Left ventricle myocardium inferior (tissue), 1 donor: Measurements from ENCODE around the gene CAMK1D. TPM values are rescaled to one million over a fixed set of nuclear protein-coding genes. Genes with fewer than 3 reads are reported as not detected.

Source experiments
- DNase-seq: peaks from one replicate; pipeline ENCODE4 v3.0.0-alpha.2; 2020
- H3K27ac ChIP-seq: fragments of 200-600 bp; replicated peaks from 2 replicates; pipeline ENCODE4 v1.8.0; 2021
- H3K27me3 ChIP-seq: fragments of 200-600 bp; 2 replicates; pipeline ENCODE4 v1.8.0; 2021; ENCODE audit warnings: low read depth
- H3K36me3 ChIP-seq: fragments of 200-600 bp; 2 replicates; pipeline ENCODE4 v1.8.0; 2021
- H3K4me1 ChIP-seq: fragments of 200-600 bp; 2 replicates; pipeline ENCODE4 v1.8.0; 2021
- H3K4me3 ChIP-seq: fragments of 200-600 bp; 2 replicates; pipeline ENCODE4 v1.8.0; 2021; ENCODE audit warnings: mild to moderate bottlenecking, moderate library complexity
- H3K9me3 ChIP-seq: fragments of 200-600 bp; replicated peaks from 2 replicates; pipeline ENCODE4 v1.8.0; 2021
- CTCF ChIP-seq: fragments of 200-600 bp; IDR thresholded peaks from 2 replicates; pipeline ENCODE4 v1.8.0; 2021; ENCODE audit warnings: antibody characterized with exemption, mild to moderate bottlenecking, borderline replicate concordance
- intact Hi-C: fragments of 100-400 bp; cut with micrococcal nuclease; formaldehyde crosslinking; loops from one replicate; pipeline ENCODE4 v1.11.0; 2022
- total RNA-seq: library from RNA; stranded (reverse); fragmentation: NEBNext Ultra II Directional; extraction: Animal tissue kit (Norgen Biotek cat#: 25700); gene quantifications from one replicate; pipeline ENCODE4 v1.2.1, GENCODE V29; 2021
- donor health status: DM: no; HTN: yes; CAD: no; lungs with severe emphysema.

Gene CAMK1D
- total RNA-seq, 1 donor from 2014 or later = 2.5 TPM

- TF ChIP-seq CTCF = no peak
- no peak for DNase-seq
- intact Hi-C loops = no loop called here
- H3K27me3 ChIP-seq = no peaks in the 10 kb centered on the region
- H3K9me3 ChIP-seq = no peaks in the 10 kb centered on the region
- H3K4me1 ChIP-seq = peaks cover 8% of the 10 kb centered on the region
- no peak overlapping the region for H3K27ac ChIP-seq
- H3K4me3 ChIP-seq = no peak overlapping the region
- H3K36me3 ChIP-seq = no peaks in the 10 kb centered on the region
These were observed 77.9 kb downstream of the CAMK1D start for GRCh38 chr10:12427276-12427675.

DNA sequence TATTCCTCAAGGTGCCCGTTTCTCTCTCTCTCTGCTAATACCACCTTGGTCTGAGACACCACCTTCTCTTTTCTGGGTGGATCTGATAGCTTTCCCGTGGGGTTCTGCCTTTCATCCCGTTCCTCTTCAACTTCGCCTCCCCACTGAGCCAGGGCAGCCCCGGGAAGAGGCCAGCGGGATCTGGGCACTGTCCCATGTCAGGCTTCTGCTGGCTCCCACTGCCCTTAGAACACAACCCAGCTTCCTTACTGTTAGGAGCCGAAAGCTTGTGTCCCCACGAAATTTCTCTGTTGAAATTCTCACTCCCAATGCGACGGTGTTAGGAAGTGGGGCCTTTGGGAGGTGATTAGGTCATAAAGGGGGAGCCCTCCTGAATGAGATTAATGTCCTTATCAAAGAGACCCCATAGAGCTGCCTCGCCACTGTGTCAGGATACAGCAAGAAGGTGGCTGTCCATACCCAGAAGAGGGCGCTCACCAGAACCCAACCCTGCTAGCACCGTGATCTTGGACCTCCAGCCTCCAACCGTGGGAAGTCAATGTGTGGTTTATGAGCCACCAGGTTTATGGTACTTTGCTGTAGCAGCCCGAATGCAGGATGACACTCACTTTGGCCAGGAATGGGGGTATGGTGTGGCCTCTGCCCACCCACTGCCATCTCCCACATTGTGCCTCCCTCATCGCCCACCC, 79.2 kb downstream of the CAMK1D start:
- no peaks in the 10 kb centered on the region for H3K27me3 ChIP-seq
- no peaks in the 10 kb centered on the region for H3K36me3 ChIP-seq
- H3K4me1 ChIP-seq = peaks cover 8% of the 10 kb centered on the region
- no peak for DNase-seq
- no peaks in the 10 kb centered on the region for H3K9me3 ChIP-seq
- no peak overlapping the region for H3K4me3 ChIP-seq
- no peak for TF ChIP-seq CTCF
- no peak overlapping the region for H3K27ac ChIP-seq
- intact Hi-C loops = no loop called here

GRCh38 chr10:12430406-12430982, 81.1 kb downstream of the CAMK1D start:
- H3K4me1 ChIP-seq = peaks cover 8% of the 10 kb centered on the region
- DNase-seq = no peak
- H3K4me3 ChIP-seq = no peak overlapping the region
- no peaks in the 10 kb centered on the region for H3K9me3 ChIP-seq
- intact Hi-C loops = no loop called here
- no peak overlapping the region for H3K27ac ChIP-seq
- H3K36me3 ChIP-seq = no peaks in the 10 kb centered on the region
- H3K27me3 ChIP-seq = no peaks in the 10 kb centered on the region
- TF ChIP-seq CTCF = no peak

DNA sequence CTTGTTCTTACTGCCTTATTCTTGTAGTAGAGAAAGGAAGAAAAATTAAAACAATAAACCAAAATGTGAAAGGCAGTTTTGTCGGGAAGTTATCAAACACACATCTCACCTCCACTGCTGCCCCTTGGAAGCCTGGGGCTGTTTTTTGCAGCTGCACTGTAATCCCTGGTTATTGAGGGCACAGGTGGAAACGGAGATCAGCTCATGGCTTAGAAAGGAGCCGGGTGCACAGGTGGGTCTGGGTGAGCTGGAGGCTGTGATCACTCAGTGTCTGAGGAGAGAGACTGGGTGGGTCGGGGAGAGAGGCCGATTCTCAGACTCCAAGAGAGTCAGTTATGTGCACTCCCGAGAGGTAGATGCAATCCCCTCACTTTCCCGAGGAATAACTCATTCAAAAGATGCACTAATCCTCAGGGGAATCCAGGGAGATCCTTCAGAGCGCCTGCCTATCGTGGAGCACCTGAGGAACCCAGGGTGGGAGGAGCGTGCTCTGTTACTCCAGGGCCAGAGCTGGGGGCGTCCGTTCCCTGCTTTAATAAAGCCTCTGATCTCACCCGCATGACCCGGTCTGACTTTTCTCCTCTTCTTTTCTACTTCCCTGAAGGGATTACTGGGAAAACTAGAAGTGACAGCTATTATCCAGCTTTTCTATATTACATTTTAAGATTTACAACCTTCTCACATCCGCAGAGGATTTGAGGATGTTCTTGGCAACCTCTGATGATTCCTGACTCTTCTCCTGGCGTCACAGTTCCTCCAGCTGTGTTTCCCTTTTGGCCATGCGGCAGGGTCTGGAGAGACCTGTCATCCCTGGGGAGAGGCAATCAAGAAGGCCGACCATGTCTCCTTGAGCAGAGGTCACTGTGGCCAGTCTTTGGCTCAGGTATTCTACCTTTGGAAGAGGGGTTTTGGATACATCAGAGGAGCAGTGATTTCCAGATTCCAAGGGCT, 82.1 kb downstream of the CAMK1D start:
- H3K27me3 ChIP-seq = no peaks in the 10 kb centered on the region
- no peak overlapping the region for H3K27ac ChIP-seq
- no peak overlapping the region for H3K4me3 ChIP-seq
- no peak for TF ChIP-seq CTCF
- DNase-seq = no peak
- no peaks in the 10 kb centered on the region for H3K36me3 ChIP-seq
- no peaks in the 10 kb centered on the region for H3K9me3 ChIP-seq
- intact Hi-C loops = no loop called here
- H3K4me1 ChIP-seq = peaks cover 8% of the 10 kb centered on the region

DNA sequence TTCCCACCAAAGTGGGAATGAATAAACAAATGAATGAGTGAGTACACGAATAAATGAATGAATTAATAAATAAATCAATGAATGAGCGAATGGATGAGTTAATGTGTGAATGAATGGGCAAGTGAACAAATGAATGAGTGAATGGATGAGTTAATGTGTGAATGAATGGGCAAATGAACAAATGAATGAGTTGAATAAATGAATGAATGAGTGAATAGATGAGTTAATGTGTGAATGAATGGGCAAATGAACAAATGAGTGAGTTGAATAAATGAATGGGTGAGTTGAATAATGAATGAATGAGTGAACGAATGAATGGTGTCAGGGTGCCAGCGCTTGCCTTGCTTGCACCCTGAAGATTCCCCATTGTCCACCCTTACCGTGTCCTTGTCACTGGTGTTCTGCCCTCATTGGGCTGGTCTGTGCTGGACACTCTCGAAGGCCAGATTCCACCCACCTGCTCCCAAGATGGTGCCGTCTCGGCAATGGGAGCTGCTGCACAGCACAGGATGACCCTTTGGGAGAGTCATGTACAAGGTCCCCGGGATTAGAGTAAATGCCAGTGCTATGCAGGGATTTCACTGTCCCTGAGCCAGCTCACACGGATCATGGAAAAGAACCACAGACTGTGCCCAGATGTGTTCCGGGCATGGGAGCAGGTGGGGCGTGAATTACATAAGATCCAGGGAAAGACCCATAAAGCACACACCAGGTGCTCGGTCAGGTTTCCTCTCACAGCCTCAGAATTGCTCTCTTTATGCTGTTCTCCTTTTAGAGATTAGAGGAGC, 83.2 kb downstream of the CAMK1D start:
- DNase-seq = no peak
- Histone ChIP-seq H3K4me1 (peaks cover 8% of the 10 kb centered on the region), H3K4me3 (no peak overlapping the region), H3K27ac (no peak overlapping the region), H3K36me3 (no peaks in the 10 kb centered on the region), H3K9me3 (no peaks in the 10 kb centered on the region), H3K27me3 (no peaks in the 10 kb centered on the region)
- intact Hi-C loops = no loop called here
- TF ChIP-seq CTCF = no peak
